CD14-positive monocyte (primary cell): Measurements from ENCODE around the gene GIMAP8. TPM values are rescaled to one million over a fixed set of nuclear protein-coding genes. Genes with fewer than 3 reads are reported as not detected.

Experiments used
- DNase-seq, 3 donors: peaks; one replicate each; pipeline ENCODE4 v3.0.0-alpha.2; 2011 to 2022
- H2AFZ ChIP-seq: 2 replicates; pipeline ENCODE4 v1.6.0; 2012; ENCODE audit warnings: mild to moderate bottlenecking, low read depth, low read length, inconsistent platforms; ENCODE audit not compliant: insufficient read depth, poor library complexity, severe bottlenecking
- H3K27ac ChIP-seq, 2 donors: 1 replicate in 1 of 2; 2 replicates in 1 of 2; pipeline ENCODE4 v1.5.1; 2012 to 2013; ENCODE audit warnings: low read length in 2 of 2, control low read depth in 1 of 2, inconsistent platforms in 1 of 2, low read depth in 1 of 2, mild to moderate bottlenecking in 1 of 2
- H3K27me3 ChIP-seq, 2 donors: one replicate each; pipeline versions ENCODE4 v1.6.0 to v1.6.1; 2011 to 2013; ENCODE audit warnings: low read length in 2 of 2; ENCODE audit not compliant: control insufficient read depth in 2 of 2, insufficient read depth in 2 of 2
- H3K36me3 ChIP-seq, 2 donors: replicated peaks in 1 of 2; 1 replicate in 1 of 2; 2 replicates in 1 of 2; pipeline versions ENCODE4 v1.5.1 to v1.6.1; 2012 to 2013; ENCODE audit warnings: low read length in 2 of 2, control low read depth in 1 of 2, inconsistent platforms in 1 of 2, mild to moderate bottlenecking in 1 of 2; ENCODE audit not compliant: insufficient read depth in 2 of 2, control insufficient read depth in 1 of 2
- H3K4me1 ChIP-seq, 2 donors: 1 replicate in 1 of 2; 2 replicates in 1 of 2; pipeline versions ENCODE4 v1.5.1 to v1.6.1; 2012 to 2013; ENCODE audit warnings: low read length in 2 of 2, control low read depth in 1 of 2, inconsistent platforms in 1 of 2, mild to moderate bottlenecking in 1 of 2, moderate library complexity in 1 of 2; ENCODE audit not compliant: insufficient read depth in 2 of 2, control insufficient read depth in 1 of 2
- H3K4me2 ChIP-seq: replicated peaks from 2 replicates; pipeline ENCODE3; 2012; ENCODE audit warnings: low read length, moderate library complexity, mild to moderate bottlenecking; ENCODE audit not compliant: poor library complexity, severe bottlenecking; ENCODE audit errors: extremely low read depth
- H3K4me3 ChIP-seq, 3 experiments: fragments of 200-600 bp in 1 of 3; sonication (generic) in 1 of 3; replicated peaks in 1 of 3; 1 replicate in 2 of 3; 2 replicates in 1 of 3; pipeline ENCODE4 v1.5.1; 2011 to 2013; ENCODE audit warnings: low read length in 3 of 3, mild to moderate bottlenecking in 3 of 3, control low read depth in 2 of 3, low read depth in 2 of 3, inconsistent platforms in 1 of 3, moderate library complexity in 1 of 3
- H3K79me2 ChIP-seq: 2 replicates; pipeline ENCODE4 v1.6.0; 2012; ENCODE audit warnings: mild to moderate bottlenecking, control low read depth, inconsistent platforms, low read length, moderate library complexity; ENCODE audit not compliant: insufficient read depth
- H3K9ac ChIP-seq: 2 replicates; pipeline ENCODE4 v1.6.0; 2017; ENCODE audit warnings: low read length, mild to moderate bottlenecking; ENCODE audit not compliant: insufficient read depth, poor library complexity, severe bottlenecking
- H3K9me3 ChIP-seq, 2 donors: replicated peaks in 1 of 2; 1 replicate in 1 of 2; 2 replicates in 1 of 2; pipeline versions ENCODE4 v1.5.1 to v1.6.1; 2012 to 2013; ENCODE audit warnings: low read length in 2 of 2, control low read depth in 1 of 2; ENCODE audit not compliant: control insufficient read depth in 1 of 2, insufficient read depth in 1 of 2
- H4K20me1 ChIP-seq: 2 replicates; pipeline ENCODE4 v1.6.0; 2012; ENCODE audit warnings: mild to moderate bottlenecking, low read length, control low read depth, moderate library complexity; ENCODE audit not compliant: insufficient read depth
- H3K27ac Mint-ChIP-seq, 7 donors: one replicate each; pipeline ENCODE4 v1.8.0; 2020; ENCODE audit warnings: mild to moderate bottlenecking in 7 of 7, mixed read lengths in 7 of 7, moderate library complexity in 6 of 7, inconsistent platforms in 2 of 7
- H3K27me3 Mint-ChIP-seq, 3 donors: one replicate each; pipeline ENCODE4 v1.8.0; 2021 to 2022; ENCODE audit warnings: low read depth in 3 of 3, mild to moderate bottlenecking in 3 of 3, mixed read lengths in 3 of 3, moderate library complexity in 3 of 3, inconsistent platforms in 1 of 3
- H3K36me3 Mint-ChIP-seq, 2 donors: one replicate each; pipeline ENCODE4 v1.8.0; 2020; ENCODE audit warnings: mixed read lengths in 2 of 2, inconsistent platforms in 1 of 2, mild to moderate bottlenecking in 1 of 2
- H3K4me1 Mint-ChIP-seq: one replicate; pipeline ENCODE4 v1.8.0; 2020; ENCODE audit warnings: mild to moderate bottlenecking, mixed read lengths
- H3K4me3 Mint-ChIP-seq, 2 donors: one replicate each; pipeline ENCODE4 v1.8.0; 2020; ENCODE audit warnings: mild to moderate bottlenecking in 2 of 2, mixed read lengths in 2 of 2, moderate library complexity in 1 of 2
- H3K9me3 Mint-ChIP-seq, 7 donors: one replicate each; pipeline ENCODE4 v1.8.0; 2020 to 2022; ENCODE audit warnings: mixed read lengths in 7 of 7, mild to moderate bottlenecking in 6 of 7, moderate library complexity in 6 of 7, inconsistent platforms in 2 of 7
- CTCF ChIP-seq: fragments of 200-600 bp; IDR thresholded peaks from one replicate; pipeline ENCODE4 v1.8.0; 2022; ENCODE audit warnings: antibody characterized with exemption, mild to moderate bottlenecking
- WGBS: methylation state at CpG from one replicate; pipeline ENCODE4 v1.1.5; 2013; ENCODE audit warnings: missing lambda C conversion rate; ENCODE audit not compliant: insufficient coverage; 5-methylcytosine and 5-hydroxymethylcytosine counted together
- intact Hi-C, 2 donors: fragments of 100-400 bp; cut with micrococcal nuclease; formaldehyde crosslinking; loops; one replicate each; pipeline versions ENCODE4 v1.15.0 to v1.15.1; 2023
- polyA plus RNA-seq, 3 donors: library from polyadenylated mRNA; depleted of rRNA in 1 of 3; unstranded in 2 of 3; stranded (reverse) in 1 of 3; fragments of 300-500 nt in 2 of 3; fragments of >200 nt in 1 of 3; fragmentation: Illumina TruSeq in 2 of 3; gene quantifications; 1 replicate in 2 of 3; 2 replicates in 1 of 3; pipeline ENCODE4 v1.2.3, GENCODE V29; 2012 to 2021

The GIMAP8 gene
- polyA plus RNA-seq, 3 donors = 12.0 to 26.8 (median 22.5) TPM

GRCh38 chr7:150408393-150409299, 41.8 kb upstream of the GIMAP8 start:
- intact Hi-C loops = no loop called here
- Mint-ChIP-seq H3K4me3 (no peak overlapping the region), H3K36me3 (peaks cover 0 to 17% of the 10 kb centered on the region in 2 donors), H3K27me3 (peaks cover 1 to 8% (median 3%) of the 10 kb centered on the region in 3 donors), H3K4me1 (peaks cover 30% of the 10 kb centered on the region), H3K27ac (peak overlapping the region in 4 of 7 donors; percentile 42 to 54 (median 50)), H3K9me3 (peaks cover 0 to 1% (median 0%) of the 10 kb centered on the region in 7 donors)
- H3K27ac ChIP-seq = no peak overlapping the region
- TF ChIP-seq CTCF = no peak
- no peak overlapping the region for H3K4me3 ChIP-seq
- no peak overlapping the region for H3K4me2 ChIP-seq
- H4K20me1 ChIP-seq = no peaks in the 10 kb centered on the region
- no peaks in the 10 kb centered on the region for H3K9me3 ChIP-seq
- DNase-seq = no peak
- no peak overlapping the region for H3K9ac ChIP-seq
- no peak overlapping the region for H2AFZ ChIP-seq
- H3K36me3 ChIP-seq = no peaks in the 10 kb centered on the region
- peaks cover 26 to 33% of the 10 kb centered on the region in 2 donors for H3K4me1 ChIP-seq
- H3K27me3 ChIP-seq = no peaks in the 10 kb centered on the region
- no peaks in the 10 kb centered on the region for H3K79me2 ChIP-seq
- 97% methylated on average over 10 of the region's 22 CpGs for WGBS

- no peak overlapping the region for H3K4me3 ChIP-seq
- 85% methylated on average over 7 of the region's 10 CpGs for WGBS
- Mint-ChIP-seq H3K27me3 (peaks cover 1 to 8% (median 4%) of the 10 kb centered on the region in 3 donors), H3K4me3 (no peak overlapping the region), H3K4me1 (peaks cover 23% of the 10 kb centered on the region), H3K27ac (peak overlapping the region in 3 of 7 donors; percentile 42 to 54 (median 53)), H3K36me3 (peaks cover 0 to 17% of the 10 kb centered on the region in 2 donors), H3K9me3 (peaks cover 0 to 1% (median 0%) of the 10 kb centered on the region in 7 donors)
- H2AFZ ChIP-seq = no peak overlapping the region
- H3K36me3 ChIP-seq = no peaks in the 10 kb centered on the region
- H3K4me1 ChIP-seq = peaks cover 19 to 25% of the 10 kb centered on the region in 2 donors
- no peak overlapping the region for H3K9ac ChIP-seq
- DNase-seq = no peak
- H3K79me2 ChIP-seq = no peaks in the 10 kb centered on the region
- no peaks in the 10 kb centered on the region for H4K20me1 ChIP-seq
- no peaks in the 10 kb centered on the region for H3K9me3 ChIP-seq
- intact Hi-C loops = no loop called here
- H3K4me2 ChIP-seq = no peak overlapping the region
- no peak for TF ChIP-seq CTCF
- H3K27ac ChIP-seq = no peak overlapping the region
- H3K27me3 ChIP-seq = no peaks in the 10 kb centered on the region
Observed at GRCh38 chr7:150409300-150410030, 41.0 kb upstream of the GIMAP8 start.
